GM10266 (cell line): ENCODE results near the gene RAPGEF6.

Experiments
- DNase-seq: peaks from one replicate; pipeline ENCODE4 v3.0.0; 2012; ENCODE audit errors: extremely low spot score
- CTCF ChIP-seq: IDR thresholded peaks from 2 replicates; pipeline ENCODE4 v1.5.1; 2012; ENCODE audit warnings: mild to moderate bottlenecking, low read depth; ENCODE audit not compliant: control insufficient read depth, insufficient read depth; ENCODE audit errors: missing control alignments

Gene RAPGEF6

DNA sequence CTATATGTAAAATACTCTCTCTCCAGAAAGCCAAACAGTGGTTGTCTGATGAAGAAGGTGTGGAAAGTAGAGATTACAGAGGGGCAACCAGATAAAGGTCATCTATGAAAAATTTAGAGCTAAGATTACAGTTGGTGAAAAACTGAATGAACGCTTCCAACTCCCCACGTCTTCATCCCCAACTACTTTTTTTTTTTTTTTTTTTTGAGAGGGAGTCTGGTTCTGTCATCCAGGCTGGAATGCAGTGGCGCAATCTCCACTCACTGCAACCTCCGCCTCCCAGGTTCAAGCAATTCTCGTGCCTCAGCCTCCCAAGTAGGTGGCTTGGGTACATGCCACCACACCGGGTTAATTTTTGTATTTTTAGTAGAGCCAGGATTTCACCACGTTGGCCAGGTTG lies 64.3 kb downstream of the RAPGEF6 start:
- DNase-seq = no peak
- TF ChIP-seq CTCF = no peak

DNA sequence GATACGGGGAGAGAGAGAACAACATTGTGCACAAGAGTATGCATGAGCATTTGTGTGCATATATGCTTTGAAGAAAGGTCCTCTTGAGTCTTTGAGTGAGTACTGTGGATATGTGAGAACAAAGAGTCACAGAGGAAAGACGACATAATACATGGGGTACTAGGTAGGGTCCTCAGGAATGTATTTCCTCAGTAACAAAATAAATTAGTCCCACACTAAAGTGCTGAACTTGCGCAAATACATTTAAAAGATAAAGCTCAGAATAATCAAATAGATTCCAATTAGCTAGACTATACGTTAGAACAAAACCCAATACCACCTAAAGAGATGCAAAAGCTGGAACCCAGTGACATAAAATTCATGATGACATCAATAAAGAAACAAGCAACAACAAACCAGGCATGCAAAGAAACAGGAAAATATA lies 70.8 kb downstream of the RAPGEF6 start:
- no peak for DNase-seq
- no peak for TF ChIP-seq CTCF

DNA sequence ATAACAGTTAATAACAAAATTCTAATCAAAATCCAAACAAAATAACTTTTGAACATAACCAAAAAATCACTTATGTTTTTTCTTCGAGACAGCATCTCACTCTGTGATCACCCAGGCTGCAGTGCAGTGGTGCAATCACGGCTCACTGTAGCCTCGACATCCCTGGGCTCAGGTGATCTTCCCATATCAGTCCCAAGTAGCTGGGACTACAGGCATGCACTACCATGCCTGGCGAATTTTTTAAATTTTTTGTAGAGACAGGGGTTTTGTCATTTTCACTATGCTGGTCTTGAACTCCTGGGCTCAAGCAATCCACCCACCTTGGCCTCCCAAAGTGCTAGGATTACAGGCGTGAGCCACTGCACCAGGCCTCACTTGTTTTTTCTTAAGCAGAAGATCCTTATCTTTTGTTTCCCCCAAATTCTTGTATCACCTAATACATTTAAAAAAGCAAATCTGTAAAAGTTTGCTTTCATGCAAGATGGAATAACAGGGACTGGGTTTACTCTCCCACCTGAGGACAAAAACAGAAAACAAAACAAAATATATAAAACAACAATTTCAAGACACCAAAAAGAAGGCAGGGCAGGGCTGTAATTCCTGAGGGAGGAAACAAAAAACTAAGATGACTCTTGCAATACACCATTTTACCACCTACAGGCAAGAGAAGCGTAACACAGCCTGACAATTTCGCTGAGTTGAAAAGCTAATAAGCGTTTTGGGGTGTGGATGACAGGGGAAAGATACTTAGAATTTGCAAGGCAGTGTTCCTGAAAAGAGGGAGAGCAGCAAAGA lies 71.4 kb downstream of the RAPGEF6 start:
- no peak for DNase-seq
- TF ChIP-seq CTCF = no peak

DNA sequence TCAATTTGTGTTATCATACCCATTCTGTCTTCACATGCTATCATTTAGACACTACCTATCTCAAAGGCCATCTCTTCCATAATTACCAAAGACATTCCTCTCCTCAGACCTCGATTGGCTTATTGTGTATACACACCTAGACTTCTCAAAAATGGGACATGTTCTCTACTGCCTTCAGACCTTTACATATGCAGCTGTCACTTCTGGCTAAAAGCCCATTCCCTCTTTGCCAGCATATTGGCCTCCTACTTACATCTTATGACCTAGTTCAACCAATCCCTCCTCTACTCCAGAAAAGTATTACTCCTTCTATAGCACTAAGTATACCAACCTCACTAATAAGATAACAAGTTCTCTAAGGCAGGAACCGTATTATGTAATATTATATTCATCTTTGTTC lies 84.4 kb downstream of the RAPGEF6 start:
- no peak for DNase-seq
- TF ChIP-seq CTCF = no peak

DNA sequence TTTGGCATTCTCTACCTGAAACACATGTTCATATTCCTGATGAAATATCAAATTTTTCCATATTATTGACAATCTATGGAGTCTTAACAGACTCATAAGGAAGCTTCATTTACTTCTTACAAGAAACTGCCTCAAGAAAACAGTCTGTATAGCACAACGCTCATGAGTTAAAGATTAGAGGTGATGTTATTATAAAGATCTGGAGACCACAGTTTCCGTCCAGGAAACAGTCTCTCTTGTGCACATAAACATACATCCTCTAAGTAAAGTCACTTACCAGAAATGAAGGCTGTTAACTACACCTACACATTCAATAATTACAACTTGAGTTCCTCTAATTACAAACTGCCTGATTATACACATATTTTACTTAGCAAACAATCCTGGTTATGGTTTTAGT lies 86.9 kb downstream of the RAPGEF6 start:
- no peak for DNase-seq

DNA sequence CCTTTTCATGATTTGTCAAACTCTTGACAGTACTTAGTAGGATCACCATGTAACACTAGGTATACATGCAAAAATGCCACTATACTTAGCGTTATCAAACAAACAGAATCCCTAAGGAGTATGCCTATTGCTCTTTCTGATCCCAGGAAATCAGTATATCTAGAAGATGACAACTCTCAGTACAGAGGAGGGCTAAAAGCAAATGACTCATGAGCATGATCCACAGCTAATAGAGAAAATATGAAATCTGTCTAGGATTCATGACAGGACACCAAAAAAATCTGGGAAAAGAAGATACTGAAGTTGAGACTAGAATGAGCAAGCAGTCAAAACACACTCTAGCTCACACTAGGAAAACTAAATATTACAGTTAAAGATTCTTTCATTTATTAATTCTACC lies 89.2 kb downstream of the RAPGEF6 start:
- no peak for DNase-seq
- no peak for TF ChIP-seq CTCF

More for the DNA sequence above, 86.9 kb downstream of the RAPGEF6 start:
- no peak for TF ChIP-seq CTCF

- no peak for TF ChIP-seq CTCF
- DNase-seq = no peak
These were observed 92.3 kb downstream of the RAPGEF6 start for GRCh38 chr5:131542723-131543122.
